Panc1 (cell line): ENCODE results near the gene ZDHHC20. TPM values are rescaled to one million over a fixed set of nuclear protein-coding genes. Genes with fewer than 3 reads are reported as not detected.

Experiments used
- ATAC-seq: fragments of 200-7000 bp; cut with Tn5 transposase; 2 replicates; pipeline ENCODE4 v1.9.1; 2020; ENCODE audit warnings: mild to moderate bottlenecking, moderate library complexity
- BruUV-seq: library from RNA; stranded (reverse); fragments of 400-500 nt; replicated peaks from 2 replicates; lab custom pipeline; 2021; lab: Mats Ljungman, UMichigan
- CTCF ChIA-PET: fragments of 300-600 bp; sonication (Branson Sonifier 250); formaldehyde crosslinking; loops from one replicate; lab custom pipeline; 2022; ENCODE audit warnings: antibody characterized with exemption; lab: Charles Lee
- POLR2A ChIA-PET: fragments of 300-600 bp; sonication (Branson Sonifier 250); formaldehyde crosslinking; loops from one replicate; lab custom pipeline; 2022; ENCODE audit warnings: antibody characterized with exemption; lab: Charles Lee
- DNase-seq: peaks from one replicate; pipeline ENCODE4 v3.0.0-alpha.2; 2010; ENCODE audit warnings: low read depth, low spot score
- H3K27ac ChIP-seq: 2 replicates; pipeline ENCODE4 v1.5.1; 2011; ENCODE audit warnings: mild to moderate bottlenecking, low read length, inconsistent platforms
- H3K27me3 ChIP-seq: fragments of 200-500 bp; sonication (Bioruptor generic); 2 replicates; pipeline ENCODE4 v1.6.0; 2014; ENCODE audit warnings: low read length, inconsistent platforms; ENCODE audit not compliant: control insufficient read depth, insufficient read depth
- H3K36me3 ChIP-seq: fragments of 200-500 bp; sonication (Bioruptor generic); 2 replicates; pipeline ENCODE4 v1.5.1; 2014; ENCODE audit warnings: inconsistent platforms, mild to moderate bottlenecking, low read length, moderate library complexity; ENCODE audit not compliant: control insufficient read depth, insufficient read depth
- H3K4me1 ChIP-seq: 2 replicates; pipeline ENCODE4 v1.5.1; 2011; ENCODE audit warnings: inconsistent platforms, mild to moderate bottlenecking, low read length, moderate library complexity; ENCODE audit not compliant: control insufficient read depth, insufficient read depth
- H3K4me3 ChIP-seq, 2 experiments: 2 replicates each; pipeline ENCODE4 v1.5.1; 2011 to 2012; ENCODE audit warnings: low read depth in 2 of 2, low read length in 2 of 2, mild to moderate bottlenecking in 2 of 2, inconsistent platforms in 1 of 2, moderate library complexity in 1 of 2
- H3K9me3 ChIP-seq: fragments of 200-500 bp; sonication (Bioruptor generic); 2 replicates; pipeline ENCODE4 v1.5.1; 2014; ENCODE audit warnings: low read depth, mild to moderate bottlenecking, inconsistent platforms, low read length, moderate library complexity; ENCODE audit not compliant: control insufficient read depth, insufficient read depth
- POLR2AphosphoS5 ChIP-seq: IDR thresholded peaks from 2 replicates; pipeline ENCODE4 v1.6.1; 2012; ENCODE audit warnings: mild to moderate bottlenecking, low read depth, low read length, moderate library complexity
- SIN3A ChIP-seq: IDR thresholded peaks from 2 replicates; pipeline ENCODE4 v1.6.1; 2012; ENCODE audit warnings: low read depth, mild to moderate bottlenecking, low read length, moderate library complexity, borderline replicate concordance; ENCODE audit not compliant: insufficient read depth
- TCF7L2 ChIP-seq: IDR thresholded peaks from 2 replicates; pipeline ENCODE4 v1.6.1; 2011; ENCODE audit warnings: mild to moderate bottlenecking, low read depth, low read length, inconsistent platforms
- in situ Hi-C: cut with HindIII; loops from 2 replicates; pipeline ENCODE4 v1.10.0; 2016; ENCODE audit warnings: low sequenced_read_pairs, low pct_unique_long_range_greater_than_20kb
- intact Hi-C: fragments of 100-400 bp; cut with micrococcal nuclease; formaldehyde crosslinking; loops from one replicate; pipeline ENCODE4 v1.10.0; 2022; ENCODE audit not compliant: unreplicated experiment
- total RNA-seq: library from RNA; stranded (reverse); gene quantifications from one replicate; pipeline ENCODE4 v1.2.1, GENCODE V29; 2021; ENCODE audit not compliant: unreplicated experiment
- TF ChIP-seq, protein P1 (sequence below): fragments of 450-650 bp; IDR thresholded peaks from 2 replicates; pipeline ENCODE4 v1.5.1; 2017; ENCODE audit warnings: mild to moderate bottlenecking
- TF ChIP-seq, protein P2 (sequence below), 2 experiments: IDR thresholded peaks; 2 replicates each; pipeline ENCODE4 v1.6.1; 2011 to 2012; ENCODE audit warnings: low read depth in 2 of 2, control low read depth in 1 of 2, low read length in 1 of 2, mild to moderate bottlenecking in 1 of 2, moderate library complexity in 1 of 2; ENCODE audit not compliant: insufficient read depth in 1 of 2

ZDHHC20 gene
- total RNA-seq, 1 experiment from 2014 or later = 38.7 TPM

DNA sequence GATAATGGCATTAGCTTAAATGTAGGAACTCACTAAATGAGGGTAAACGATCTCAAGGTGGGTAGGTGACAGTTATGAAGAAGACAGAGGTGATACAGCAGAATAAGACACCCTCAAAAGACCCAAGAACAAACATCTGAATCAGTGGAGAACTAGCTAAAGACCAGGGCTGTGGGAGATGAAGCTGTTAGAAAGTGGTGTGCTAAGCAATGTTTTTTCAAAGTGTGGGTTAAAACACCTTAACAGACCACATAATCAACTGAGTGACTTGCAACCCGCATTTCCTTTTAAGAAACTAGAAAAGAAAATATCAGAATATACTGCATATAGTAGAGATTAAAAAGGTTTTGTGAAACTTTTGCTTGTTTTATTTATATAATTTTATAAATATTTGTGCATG, 70.0 kb downstream of the ZDHHC20 start:
- Histone ChIP-seq H3K36me3 (0 out of 2 replicates have a peak, but pooled peaks cover 3% of the 10 kb centered on the region), H3K9me3 (no peaks in the 10 kb centered on the region), H3K27ac (no peak overlapping the region), H3K27me3 (no peaks in the 10 kb centered on the region), H3K4me1 (no peaks in the 10 kb centered on the region), H3K4me3 (no peak overlapping the region)
- TF ChIP-seq, protein P1, sequence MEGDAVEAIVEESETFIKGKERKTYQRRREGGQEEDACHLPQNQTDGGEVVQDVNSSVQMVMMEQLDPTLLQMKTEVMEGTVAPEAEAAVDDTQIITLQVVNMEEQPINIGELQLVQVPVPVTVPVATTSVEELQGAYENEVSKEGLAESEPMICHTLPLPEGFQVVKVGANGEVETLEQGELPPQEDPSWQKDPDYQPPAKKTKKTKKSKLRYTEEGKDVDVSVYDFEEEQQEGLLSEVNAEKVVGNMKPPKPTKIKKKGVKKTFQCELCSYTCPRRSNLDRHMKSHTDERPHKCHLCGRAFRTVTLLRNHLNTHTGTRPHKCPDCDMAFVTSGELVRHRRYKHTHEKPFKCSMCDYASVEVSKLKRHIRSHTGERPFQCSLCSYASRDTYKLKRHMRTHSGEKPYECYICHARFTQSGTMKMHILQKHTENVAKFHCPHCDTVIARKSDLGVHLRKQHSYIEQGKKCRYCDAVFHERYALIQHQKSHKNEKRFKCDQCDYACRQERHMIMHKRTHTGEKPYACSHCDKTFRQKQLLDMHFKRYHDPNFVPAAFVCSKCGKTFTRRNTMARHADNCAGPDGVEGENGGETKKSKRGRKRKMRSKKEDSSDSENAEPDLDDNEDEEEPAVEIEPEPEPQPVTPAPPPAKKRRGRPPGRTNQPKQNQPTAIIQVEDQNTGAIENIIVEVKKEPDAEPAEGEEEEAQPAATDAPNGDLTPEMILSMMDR = no peak
- TF ChIP-seq POLR2AphosphoS5 (no peak), TCF7L2 (no peak), SIN3A (no peak)
- TF ChIP-seq, protein P2, sequence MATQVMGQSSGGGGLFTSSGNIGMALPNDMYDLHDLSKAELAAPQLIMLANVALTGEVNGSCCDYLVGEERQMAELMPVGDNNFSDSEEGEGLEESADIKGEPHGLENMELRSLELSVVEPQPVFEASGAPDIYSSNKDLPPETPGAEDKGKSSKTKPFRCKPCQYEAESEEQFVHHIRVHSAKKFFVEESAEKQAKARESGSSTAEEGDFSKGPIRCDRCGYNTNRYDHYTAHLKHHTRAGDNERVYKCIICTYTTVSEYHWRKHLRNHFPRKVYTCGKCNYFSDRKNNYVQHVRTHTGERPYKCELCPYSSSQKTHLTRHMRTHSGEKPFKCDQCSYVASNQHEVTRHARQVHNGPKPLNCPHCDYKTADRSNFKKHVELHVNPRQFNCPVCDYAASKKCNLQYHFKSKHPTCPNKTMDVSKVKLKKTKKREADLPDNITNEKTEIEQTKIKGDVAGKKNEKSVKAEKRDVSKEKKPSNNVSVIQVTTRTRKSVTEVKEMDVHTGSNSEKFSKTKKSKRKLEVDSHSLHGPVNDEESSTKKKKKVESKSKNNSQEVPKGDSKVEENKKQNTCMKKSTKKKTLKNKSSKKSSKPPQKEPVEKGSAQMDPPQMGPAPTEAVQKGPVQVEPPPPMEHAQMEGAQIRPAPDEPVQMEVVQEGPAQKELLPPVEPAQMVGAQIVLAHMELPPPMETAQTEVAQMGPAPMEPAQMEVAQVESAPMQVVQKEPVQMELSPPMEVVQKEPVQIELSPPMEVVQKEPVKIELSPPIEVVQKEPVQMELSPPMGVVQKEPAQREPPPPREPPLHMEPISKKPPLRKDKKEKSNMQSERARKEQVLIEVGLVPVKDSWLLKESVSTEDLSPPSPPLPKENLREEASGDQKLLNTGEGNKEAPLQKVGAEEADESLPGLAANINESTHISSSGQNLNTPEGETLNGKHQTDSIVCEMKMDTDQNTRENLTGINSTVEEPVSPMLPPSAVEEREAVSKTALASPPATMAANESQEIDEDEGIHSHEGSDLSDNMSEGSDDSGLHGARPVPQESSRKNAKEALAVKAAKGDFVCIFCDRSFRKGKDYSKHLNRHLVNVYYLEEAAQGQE (IDR thresholded peaks at IDR 0.05; ENCODE audit: insufficient read depth in 1 of 2, low read depth in 2 of 2, low read length in 1 of 2) = no peak
- BruUV-seq = no TSS peak
- in situ Hi-C loops (no loop called here), intact Hi-C loops (no loop called here)
- ATAC-seq (no peak), DNase-seq (no peak)
- POLR2A ChIA-PET = no interaction called here
- CTCF ChIA-PET = no interaction called here

DNA sequence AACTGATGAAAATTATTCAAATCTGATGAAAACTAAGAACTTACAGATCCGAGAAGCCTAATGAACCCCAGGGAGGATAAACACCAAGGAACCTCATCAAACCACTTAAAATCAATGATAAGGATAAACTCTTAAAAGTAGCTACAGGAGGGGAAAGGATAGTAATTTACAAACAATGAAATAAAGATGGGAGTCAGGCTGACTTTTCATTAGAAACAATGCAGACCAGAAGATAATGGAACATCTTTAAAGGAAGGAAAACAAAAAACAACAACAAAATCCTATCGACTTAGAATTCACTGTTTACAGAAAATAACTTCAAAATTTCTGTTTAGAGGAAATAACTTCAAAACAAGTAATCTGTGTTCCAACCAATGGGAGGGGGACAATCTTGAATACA, 73.4 kb downstream of the ZDHHC20 start:
- DNase-seq = no peak
- no peak overlapping the region for H3K4me3 ChIP-seq
- ATAC-seq = no peak
- H3K27me3 ChIP-seq = no peaks in the 10 kb centered on the region
- TF ChIP-seq POLR2AphosphoS5 (no peak), TCF7L2 (no peak), SIN3A (no peak)
- TF ChIP-seq, protein P2 (IDR thresholded peaks at IDR 0.05; ENCODE audit: insufficient read depth in 1 of 2, low read depth in 2 of 2, low read length in 1 of 2) = no peak
- TF ChIP-seq, protein P1 = no peak
- in situ Hi-C loops (no loop called here), intact Hi-C loops (no loop called here)
- no peaks in the 10 kb centered on the region for H3K9me3 ChIP-seq
- no TSS peak for BruUV-seq
- no peaks in the 10 kb centered on the region for H3K4me1 ChIP-seq
- CTCF ChIA-PET = no interaction called here
- H3K27ac ChIP-seq = no peak overlapping the region
- POLR2A ChIA-PET = no interaction called here
- H3K36me3 ChIP-seq = peaks cover 7% of the 10 kb centered on the region; the same call in 1 of the 2 replicates
